HepG2 (cell line): Measurements from ENCODE around the gene MASP2. TPM values are rescaled to one million over a fixed set of nuclear protein-coding genes. Genes with fewer than 3 reads are reported as not detected.

Experiments
- ATAC-seq: fragments of 200-7000 bp; cut with Tn5 transposase; 3 replicates; pipeline ENCODE4 v1.9.1; 2020; ENCODE audit warnings: mild to moderate bottlenecking, moderate library complexity
- BruUV-seq: library from RNA; stranded (reverse); fragments of 400-500 nt; replicated peaks from 2 replicates; lab custom pipeline; 2021; lab: Mats Ljungman, UMichigan
- CTCF ChIA-PET: fragments of 300-600 bp; formaldehyde crosslinking; extraction: SDS; loops from one replicate; lab custom pipeline; 2021; ENCODE audit warnings: low total read pairs, inconsistent platforms, low intra/inter-chr PET ratio; lab: Yijun Ruan, JAX
- POLR2A ChIA-PET: fragments of 350-600 bp; sonication (Branson Sonifier 250); formaldehyde crosslinking; loops from one replicate; lab custom pipeline; 2020; ENCODE audit warnings: antibody characterized with exemption, inconsistent platforms; lab: Yijun Ruan, JAX
- DNase-seq: peaks from one replicate; pipeline ENCODE4 v3.0.0-alpha.2; 2015; ENCODE audit warnings: low spot score
- FAIRE-seq: peaks from 3 replicates; lab custom pipeline; 2011; peaks lifted over from hg19 to GRCh38; lab: Jason Lieb, UNC
- H2AFZ ChIP-seq: one replicate; pipeline ENCODE4 v1.6.1; 2011; ENCODE audit warnings: low read length, inconsistent platforms
- H3K27ac ChIP-seq: fragments of 300-600 bp; 3 replicates; pipeline ENCODE4 v1.8.0; 2011; ENCODE audit warnings: mixed run types, mild to moderate bottlenecking, mixed read lengths, low read length, inconsistent platforms; ENCODE audit not compliant: insufficient read depth; ENCODE audit errors: extremely low read length
- H3K27me3 ChIP-seq, 2 experiments: fragments of 200-600 bp in 1 of 2; 2 replicates in 1 of 2; 3 replicates in 1 of 2; pipeline versions ENCODE4 v1.6.0 to v1.8.0; 2011; ENCODE audit warnings: low read length in 2 of 2, mild to moderate bottlenecking in 2 of 2, moderate library complexity in 2 of 2, inconsistent platforms in 1 of 2; ENCODE audit not compliant: insufficient read depth in 2 of 2, control insufficient read depth in 1 of 2
- H3K36me3 ChIP-seq, 2 experiments: fragments of 200-600 bp in 1 of 2; replicated peaks in 1 of 2; 2 replicates in 1 of 2; 3 replicates in 1 of 2; pipeline versions ENCODE4 v1.5.1 to v1.8.0; 2011; ENCODE audit warnings: low read length in 2 of 2, inconsistent platforms in 1 of 2; ENCODE audit not compliant: insufficient read depth in 2 of 2, control insufficient read depth in 1 of 2
- H3K4me1 ChIP-seq: 2 replicates; pipeline ENCODE4 v1.5.1; 2012; ENCODE audit warnings: low read length, inconsistent platforms; ENCODE audit not compliant: insufficient read depth
- H3K4me2 ChIP-seq: 2 replicates; pipeline ENCODE4 v1.6.0; 2011; ENCODE audit warnings: low read depth, low read length, inconsistent platforms
- H3K4me3 ChIP-seq, 3 experiments: fragments of 200-600 bp in 1 of 3; sonication (generic), shearing (Covaris generic) in 1 of 3; replicated peaks in 1 of 3; 2 replicates each; pipeline ENCODE4 v1.5.1; 2011 to 2016; ENCODE audit warnings: low read length in 3 of 3, inconsistent platforms in 2 of 3, low read depth in 2 of 3, mild to moderate bottlenecking in 2 of 3, control low read depth in 1 of 3, mixed read lengths in 1 of 3; ENCODE audit not compliant: insufficient read depth in 1 of 3
- H3K79me2 ChIP-seq: one replicate; pipeline ENCODE4 v1.6.1; 2011; ENCODE audit warnings: low read length, inconsistent platforms; ENCODE audit not compliant: insufficient read depth
- H3K9ac ChIP-seq: 2 replicates; pipeline ENCODE4 v1.6.0; 2011; ENCODE audit warnings: mild to moderate bottlenecking, low read depth, low read length, inconsistent platforms; ENCODE audit not compliant: insufficient read depth
- H3K9me3 ChIP-seq: 2 replicates; pipeline ENCODE4 v1.5.1; 2012; ENCODE audit warnings: mild to moderate bottlenecking, low read length
- H4K20me1 ChIP-seq: 2 replicates; pipeline ENCODE4 v1.6.0; 2011; ENCODE audit warnings: inconsistent platforms, mild to moderate bottlenecking, low read length, moderate library complexity; ENCODE audit not compliant: insufficient read depth
- HOXA3 ChIP-seq: sonication (generic); formaldehyde crosslinking; IDR thresholded peaks from 2 replicates; pipeline ENCODE4 v1.5.0; 2020; ENCODE audit warnings: missing genetic modification reagents
- RNF2 ChIP-seq: fragments of 450-650 bp; conservative IDR thresholded peaks from 2 replicates; pipeline ENCODE4 v1.6.1; 2016; ENCODE audit warnings: low read depth
- SIX1 ChIP-seq: sonication (generic); formaldehyde crosslinking; IDR thresholded peaks from 2 replicates; pipeline ENCODE4 v1.4.0; 2020; ENCODE audit warnings: missing genetic modification reagents, borderline replicate concordance
- ZKSCAN5 ChIP-seq: sonication (generic); formaldehyde crosslinking; IDR thresholded peaks from 2 replicates; pipeline ENCODE4 v1.5.1; 2020; ENCODE audit warnings: mild to moderate bottlenecking, missing genetic modification reagents
- ZMYM3 ChIP-seq: sonication (generic); formaldehyde crosslinking; IDR thresholded peaks from 2 replicates; pipeline ENCODE4 v1.5.1; 2020; ENCODE audit warnings: mild to moderate bottlenecking, missing genetic modification reagents
- ZNF121 ChIP-seq: sonication (generic); formaldehyde crosslinking; IDR thresholded peaks from 2 replicates; pipeline ENCODE4 v1.5.0; 2020; ENCODE audit warnings: mild to moderate bottlenecking, missing genetic modification reagents
- ZNF274 ChIP-seq: sonication (generic); formaldehyde crosslinking; IDR thresholded peaks from 2 replicates; pipeline ENCODE4 v1.5.1; 2020; ENCODE audit warnings: mild to moderate bottlenecking, missing genetic modification reagents
- ZNF772 ChIP-seq: sonication (generic); formaldehyde crosslinking; IDR thresholded peaks from 2 replicates; pipeline ENCODE4 v1.5.0; 2020; ENCODE audit warnings: mild to moderate bottlenecking, missing genetic modification reagents
- WGBS: methylation state at CpG from one replicate; pipeline ENCODE4 v1.1.6; 2017; ENCODE audit warnings: low lambda C conversion rate; 5-methylcytosine and 5-hydroxymethylcytosine counted together
- in situ Hi-C: cut with HindIII; loops from 2 replicates; pipeline ENCODE4 v1.10.0; 2017; ENCODE audit warnings: low pct_unique_long_range_greater_than_20kb; ENCODE audit not compliant: extremely low pct_ligation_motif_present
- intact Hi-C: fragments of 100-400 bp; cut with micrococcal nuclease; formaldehyde crosslinking; loops from one replicate; pipeline ENCODE4 v1.10.0; 2022; ENCODE audit not compliant: unreplicated experiment
- polyA plus RNA-seq, 8 experiments: library from polyadenylated mRNA; depleted of rRNA in 3 of 8; stranded (reverse) in 7 of 8; unstranded in 1 of 8; fragments of >200 nt; fragmentation: Illumina TruSeq in 4 of 8; extraction: Trizol in 4 of 8; gene quantifications; 2 replicates each; pipeline versions ENCODE4 v1.2.1 to v1.2.3, GENCODE V29; 2011 to 2016; ENCODE audit warnings: low read depth in 4 of 8, missing spikeins in 1 of 8, mixed read lengths in 1 of 8; ENCODE audit not compliant: insufficient read depth in 1 of 8
- total RNA-seq, 5 experiments: library from RNA; depleted of rRNA; stranded (reverse); fragments of >200 nt; fragmentation: Illumina TruSeq; extraction: Trizol; gene quantifications; 2 replicates each; pipeline ENCODE4 v1.2.3, GENCODE V29; 2016; ENCODE audit warnings: low read depth in 1 of 5

MASP2 gene
- total and polyA plus RNA-seq, 2 of the 13 experiments (the other 11 are each of a cell fraction or from before 2014, with no cell fraction given): 7.1 to 11.8 TPM

- TF ChIP-seq ZNF772 (CRISPR knock-in tag) (no peak), ZNF274 (CRISPR knock-in tag) (no peak), RNF2 (no peak), HOXA3 (CRISPR knock-in tag) (no peak)
Observed at GRCh38 chr1:11067716-11068599, 20.9 kb upstream of the MASP2 start (continued).

- ATAC-seq (no peak), DNase-seq (no peak), FAIRE-seq (no peak)
- Histone ChIP-seq H3K4me1 (peaks cover 15% of the 10 kb centered on the region), H3K27ac (no peak overlapping the region), H3K27me3 (no peaks in the 10 kb centered on the region), H2AFZ (no peak overlapping the region), H3K4me2 (no peak overlapping the region), H3K79me2 (peaks cover 1% of the 10 kb centered on the region), H3K9me3 (no peaks in the 10 kb centered on the region), H3K9ac (no peak overlapping the region), H4K20me1 (no peaks in the 10 kb centered on the region), H3K4me3 (no peak overlapping the region), H3K36me3 (peaks cover 30 to 63% of the 10 kb centered on the region in 2 experiments)
- CTCF ChIA-PET: no interaction called here
- POLR2A ChIA-PET: no interaction called here
- in situ Hi-C loops (no loop called here), intact Hi-C loops (no loop called here)
- WGBS: 97% methylated on average over 1 of the region's 1 CpG
- no peak for TF ChIP-seq ZKSCAN5
- TF ChIP-seq ZNF121 (CRISPR knock-in tag): peak; percentile 60; the same call in 1 of the 2 replicates
- no TSS peak for BruUV-seq
Observed at GRCh38 chr1:11065796-11066195, 18.8 kb upstream of the MASP2 start.

- Histone ChIP-seq H3K36me3 (peaks cover 27 to 56% of the 10 kb centered on the region in 2 experiments; a peak in 4 of 5 replicates), H3K27ac (no peak overlapping the region), H3K27me3 (no peaks in the 10 kb centered on the region), H3K9me3 (no peaks in the 10 kb centered on the region), H3K4me2 (no peak overlapping the region), H3K9ac (no peak overlapping the region), H4K20me1 (no peaks in the 10 kb centered on the region), H2AFZ (no peak overlapping the region), H3K4me3 (no peak overlapping the region), H3K4me1 (peaks cover 18% of the 10 kb centered on the region), H3K79me2 (peaks cover 3% of the 10 kb centered on the region)
- DNase-seq (no peak), ATAC-seq (no peak), FAIRE-seq (no peak)
- WGBS: 96% methylated on average over 3 of the region's 3 CpGs
- ChIA-PET POLR2A (interaction anchor here (2.6 kb wide), 1 partner anchor 27 kb away, joined by 9 read pairs; no protein-coding TSS in a partner anchor), CTCF (no interaction called here)
- in situ Hi-C loops (no loop called here), intact Hi-C loops (no loop called here)
- BruUV-seq: no TSS peak
- TF ChIP-seq ZMYM3 (CRISPR knock-in tag): peak; percentile 48; the same call in 1 of the 2 replicates
- no peak for TF ChIP-seq SIX1
Observed at GRCh38 chr1:11064942-11065341, 17.9 kb upstream of the MASP2 start.
